CD4-positive, alpha-beta T cell (primary cell): ENCODE data around the gene CDCA8. TPM values are rescaled to one million over a fixed set of nuclear protein-coding genes. Genes with fewer than 3 reads are reported as not detected.

ENCODE experiments used
- ATAC-seq: fragments of 200-7000 bp; cut with Tn5 transposase; one replicate; pipeline ENCODE4 v1.10.0; 2022; ENCODE audit warnings: mild to moderate bottlenecking; ENCODE audit not compliant: poor library complexity
- CTCF ChIA-PET: fragments of 350-600 bp; sonication (Branson Sonifier 250); formaldehyde crosslinking; loops from one replicate; lab custom pipeline; 2021; ENCODE audit warnings: antibody characterized with exemption, inconsistent platforms; lab: Charles Lee
- POLR2A ChIA-PET: fragments of 350-600 bp; sonication (Branson Sonifier 250); formaldehyde crosslinking; loops from one replicate; lab custom pipeline; 2021; ENCODE audit warnings: antibody characterized with exemption, inconsistent platforms; lab: Charles Lee
- DNase-seq, 14 experiments: peaks; one replicate each; pipeline ENCODE4 v3.0.0-alpha.2; 2013 to 2020; ENCODE audit warnings: mixed read lengths in 2 of 14
- H3K27ac ChIP-seq, 2 donors: one replicate each; pipeline versions ENCODE4 v1.5.1 to v1.7.0; 2013; ENCODE audit warnings: low read length in 2 of 2, low read depth in 1 of 2, mild to moderate bottlenecking in 1 of 2
- H3K27me3 ChIP-seq, 2 experiments: 1 replicate in 1 of 2; 2 replicates in 1 of 2; pipeline versions ENCODE4 v1.6.1 to v1.7.0; 2013; ENCODE audit warnings: low read length in 2 of 2, control low read depth in 1 of 2, mild to moderate bottlenecking in 1 of 2, moderate library complexity in 1 of 2; ENCODE audit not compliant: insufficient read depth in 2 of 2, control insufficient read depth in 1 of 2
- H3K36me3 ChIP-seq: one replicate; pipeline ENCODE4 v1.6.1; 2013; ENCODE audit warnings: low read length, control low read depth; ENCODE audit not compliant: insufficient read depth
- H3K4me1 ChIP-seq: one replicate; pipeline ENCODE4 v1.6.1; 2013; ENCODE audit warnings: low read length, control low read depth; ENCODE audit not compliant: insufficient read depth
- H3K4me3 ChIP-seq: one replicate; pipeline ENCODE4 v1.5.1; 2013; ENCODE audit warnings: mild to moderate bottlenecking, low read length, moderate library complexity
- H3K9me3 ChIP-seq, 2 experiments: 1 replicate in 1 of 2; 2 replicates in 1 of 2; pipeline versions ENCODE4 v1.6.1 to v1.7.0; 2013; ENCODE audit warnings: low read length in 2 of 2, mild to moderate bottlenecking in 2 of 2, control low read depth in 1 of 2, moderate library complexity in 1 of 2; ENCODE audit not compliant: control insufficient read depth in 1 of 2, insufficient read depth in 1 of 2
- H3K27ac Mint-ChIP-seq: one replicate; pipeline ENCODE4 v1.8.0; 2020; ENCODE audit warnings: mixed read lengths
- H3K27me3 Mint-ChIP-seq: one replicate; pipeline ENCODE4 v1.8.0; 2021; ENCODE audit warnings: mixed read lengths
- H3K36me3 Mint-ChIP-seq: one replicate; pipeline ENCODE4 v1.8.0; 2021; ENCODE audit warnings: low read depth, mixed read lengths
- H3K4me1 Mint-ChIP-seq: one replicate; pipeline ENCODE4 v1.8.0; 2021; ENCODE audit warnings: low read depth, mixed read lengths
- H3K4me3 Mint-ChIP-seq: one replicate; pipeline ENCODE4 v1.8.0; 2020; ENCODE audit warnings: mild to moderate bottlenecking, mixed read lengths
- H3K9me3 Mint-ChIP-seq: one replicate; pipeline ENCODE4 v1.8.0; 2020; ENCODE audit warnings: mixed read lengths
- intact Hi-C, 2 experiments: fragments of 100-400 bp; cut with DNase I in 1 of 2; cut with micrococcal nuclease in 1 of 2; formaldehyde crosslinking; loops; one replicate each; pipeline versions ENCODE4 v1.15.1 to v1.9.0; 2023 to 2025; cut with DNase I, micrococcal nuclease
- total RNA-seq, 174 experiments: library from RNA in 2 of 174; stranded (reverse) in 2 of 174; gene quantifications; one replicate each; pipeline ENCODE4 v1.2.3 and lab custom pipeline; 2021 to 2026
- TF ChIP-seq, protein P1 (sequence below): fragments of 200-600 bp; IDR thresholded peaks from one replicate; pipeline ENCODE4 v1.8.0; 2022; ENCODE audit warnings: antibody characterized with exemption, mild to moderate bottlenecking

The CDCA8 gene
- total RNA-seq, 2 experiments from 2014 or later: 0.25 to 0.36 TPM

DNA sequence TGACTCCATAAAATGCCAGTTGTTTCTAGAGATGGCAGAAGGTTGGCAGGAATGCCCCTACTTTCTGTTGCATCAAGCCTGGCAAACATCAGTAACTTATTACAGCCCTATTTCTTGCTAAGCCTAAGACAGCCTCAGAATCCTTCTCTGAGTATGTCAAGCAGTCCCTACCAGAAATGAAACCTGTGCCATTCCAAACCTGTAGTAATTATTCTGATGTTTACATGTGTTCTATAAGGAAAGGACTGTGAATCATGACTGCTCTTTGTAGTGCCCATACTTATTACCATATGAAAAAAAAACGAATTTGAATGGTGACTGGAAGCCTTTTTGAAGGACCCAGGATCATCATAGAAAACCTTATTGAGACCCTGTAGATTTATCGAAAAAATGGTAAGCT lies 5.4 kb downstream of the CDCA8 start:
- CTCF ChIA-PET: no interaction called here
- TF ChIP-seq, protein P1, sequence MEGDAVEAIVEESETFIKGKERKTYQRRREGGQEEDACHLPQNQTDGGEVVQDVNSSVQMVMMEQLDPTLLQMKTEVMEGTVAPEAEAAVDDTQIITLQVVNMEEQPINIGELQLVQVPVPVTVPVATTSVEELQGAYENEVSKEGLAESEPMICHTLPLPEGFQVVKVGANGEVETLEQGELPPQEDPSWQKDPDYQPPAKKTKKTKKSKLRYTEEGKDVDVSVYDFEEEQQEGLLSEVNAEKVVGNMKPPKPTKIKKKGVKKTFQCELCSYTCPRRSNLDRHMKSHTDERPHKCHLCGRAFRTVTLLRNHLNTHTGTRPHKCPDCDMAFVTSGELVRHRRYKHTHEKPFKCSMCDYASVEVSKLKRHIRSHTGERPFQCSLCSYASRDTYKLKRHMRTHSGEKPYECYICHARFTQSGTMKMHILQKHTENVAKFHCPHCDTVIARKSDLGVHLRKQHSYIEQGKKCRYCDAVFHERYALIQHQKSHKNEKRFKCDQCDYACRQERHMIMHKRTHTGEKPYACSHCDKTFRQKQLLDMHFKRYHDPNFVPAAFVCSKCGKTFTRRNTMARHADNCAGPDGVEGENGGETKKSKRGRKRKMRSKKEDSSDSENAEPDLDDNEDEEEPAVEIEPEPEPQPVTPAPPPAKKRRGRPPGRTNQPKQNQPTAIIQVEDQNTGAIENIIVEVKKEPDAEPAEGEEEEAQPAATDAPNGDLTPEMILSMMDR: no peak
- H3K4me1 ChIP-seq: peaks cover 3% of the 10 kb centered on the region
- POLR2A ChIA-PET: no interaction called here
- H3K27me3 Mint-ChIP-seq: no peaks in the 10 kb centered on the region
- H3K27ac ChIP-seq: no peak overlapping the region
- H3K9me3 Mint-ChIP-seq: no peaks in the 10 kb centered on the region
- no peaks in the 10 kb centered on the region for H3K9me3 ChIP-seq
- ATAC-seq (no peak), DNase-seq (no peak)
- no peaks in the 10 kb centered on the region for H3K27me3 ChIP-seq
- no peaks in the 10 kb centered on the region for H3K4me1 Mint-ChIP-seq
- no peaks in the 10 kb centered on the region for H3K36me3 Mint-ChIP-seq
- H3K36me3 ChIP-seq: no peaks in the 10 kb centered on the region
- H3K27ac Mint-ChIP-seq: no peak overlapping the region
- H3K4me3 Mint-ChIP-seq: no peak overlapping the region
- no peak overlapping the region for H3K4me3 ChIP-seq
- intact Hi-C loops: loop anchor here (10.0 kb wide), 2 partner anchors 317 to 1137 kb away; partner anchors contain the start of gene UTP11 (in 1 of the 2)

DNA sequence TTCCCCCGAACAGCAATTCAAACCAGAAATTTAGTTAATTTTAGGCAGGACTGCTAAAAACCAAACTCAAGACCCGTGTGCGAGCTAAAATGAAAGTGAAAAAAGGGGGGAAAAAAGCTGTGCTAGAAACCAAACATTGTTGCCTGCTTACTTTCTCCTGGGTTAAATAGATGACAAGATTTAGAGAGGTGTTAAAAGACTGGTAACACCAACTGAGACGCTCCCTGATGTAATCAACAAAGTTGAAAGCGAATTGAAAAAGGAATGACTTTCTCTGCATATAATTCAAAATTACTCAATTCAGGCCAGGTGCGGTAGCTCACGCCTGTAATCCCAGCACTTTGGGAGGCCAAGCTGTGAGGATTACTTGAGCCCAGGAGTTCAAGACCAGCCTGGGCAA lies 6.8 kb downstream of the CDCA8 start:
- DNase-seq: peak in 1 of 14 experiments; percentile 48
- no peaks in the 10 kb centered on the region for H3K9me3 ChIP-seq

DNA sequence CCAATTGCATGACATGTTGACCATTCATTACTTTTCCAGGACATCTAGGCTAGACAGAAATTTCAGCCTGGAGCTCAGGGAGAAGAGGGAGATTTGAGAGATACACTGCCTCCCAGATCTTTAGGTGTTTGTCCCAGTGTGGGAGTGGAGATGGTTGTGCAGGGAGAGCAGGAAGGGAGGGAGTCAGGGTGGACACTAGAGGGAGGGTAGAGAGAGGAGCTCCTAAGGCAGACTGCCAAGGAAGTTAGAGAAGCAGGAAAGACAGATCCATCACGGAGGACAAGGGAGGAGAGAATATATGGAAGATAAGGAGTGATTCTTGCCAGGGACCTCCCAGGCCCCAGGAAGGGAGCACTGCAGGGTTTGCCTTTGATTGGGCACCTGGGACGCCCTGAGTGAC lies 8.7 kb downstream of the CDCA8 start:
- no peaks in the 10 kb centered on the region for H3K36me3 Mint-ChIP-seq
- no peak overlapping the region for H3K27ac Mint-ChIP-seq

More for the DNA sequence above, 6.8 kb downstream of the CDCA8 start:
- intact Hi-C loops: loop anchor here (10.0 kb wide), 2 partner anchors 316 to 1136 kb away; partner anchors contain the start of gene UTP11 (in 1 of the 2)
- H3K27ac ChIP-seq: no peak overlapping the region
- ChIA-PET POLR2A (interaction anchor here (0.6 kb wide), 1 partner anchor 595 kb away, joined by 3 read pairs; no protein-coding TSS in a partner anchor), CTCF (no interaction called here)
- H3K27me3 Mint-ChIP-seq: no peaks in the 10 kb centered on the region
- H3K4me1 ChIP-seq: no peaks in the 10 kb centered on the region
- ATAC-seq: no peak
- H3K36me3 Mint-ChIP-seq: no peaks in the 10 kb centered on the region
- H3K4me3 ChIP-seq: no peak overlapping the region
- no peaks in the 10 kb centered on the region for H3K9me3 Mint-ChIP-seq
- no peak overlapping the region for H3K27ac Mint-ChIP-seq
- H3K36me3 ChIP-seq: no peaks in the 10 kb centered on the region
- no peaks in the 10 kb centered on the region for H3K4me1 Mint-ChIP-seq
- TF ChIP-seq, protein P1: no peak
- no peaks in the 10 kb centered on the region for H3K27me3 ChIP-seq
- no peak overlapping the region for H3K4me3 Mint-ChIP-seq

More for the DNA sequence above, 8.7 kb downstream of the CDCA8 start:
- no peak overlapping the region for H3K4me3 ChIP-seq
- Mint-ChIP-seq H3K4me1 (no peaks in the 10 kb centered on the region), H3K27me3 (no peaks in the 10 kb centered on the region), H3K9me3 (no peaks in the 10 kb centered on the region), H3K4me3 (no peak overlapping the region)
- H3K4me1 ChIP-seq: no peaks in the 10 kb centered on the region
- DNase-seq (no peak), ATAC-seq (no peak)
- TF ChIP-seq, protein P1: no peak
- intact Hi-C loops: no loop called here
- ChIA-PET CTCF (no interaction called here), POLR2A (no interaction called here)
- no peaks in the 10 kb centered on the region for H3K9me3 ChIP-seq
- H3K36me3 ChIP-seq: no peaks in the 10 kb centered on the region
- H3K27ac ChIP-seq: no peak overlapping the region
- H3K27me3 ChIP-seq: no peaks in the 10 kb centered on the region
